Glomerular visceral epithelial cell (primary cell): ENCODE data around the gene SLC66A2.

Experiments used
- DNase-seq: peaks from one replicate; pipeline ENCODE4 v3.0.0-alpha.2; 2016; ENCODE audit errors: extremely low spot score

SLC66A2 gene

DNA sequence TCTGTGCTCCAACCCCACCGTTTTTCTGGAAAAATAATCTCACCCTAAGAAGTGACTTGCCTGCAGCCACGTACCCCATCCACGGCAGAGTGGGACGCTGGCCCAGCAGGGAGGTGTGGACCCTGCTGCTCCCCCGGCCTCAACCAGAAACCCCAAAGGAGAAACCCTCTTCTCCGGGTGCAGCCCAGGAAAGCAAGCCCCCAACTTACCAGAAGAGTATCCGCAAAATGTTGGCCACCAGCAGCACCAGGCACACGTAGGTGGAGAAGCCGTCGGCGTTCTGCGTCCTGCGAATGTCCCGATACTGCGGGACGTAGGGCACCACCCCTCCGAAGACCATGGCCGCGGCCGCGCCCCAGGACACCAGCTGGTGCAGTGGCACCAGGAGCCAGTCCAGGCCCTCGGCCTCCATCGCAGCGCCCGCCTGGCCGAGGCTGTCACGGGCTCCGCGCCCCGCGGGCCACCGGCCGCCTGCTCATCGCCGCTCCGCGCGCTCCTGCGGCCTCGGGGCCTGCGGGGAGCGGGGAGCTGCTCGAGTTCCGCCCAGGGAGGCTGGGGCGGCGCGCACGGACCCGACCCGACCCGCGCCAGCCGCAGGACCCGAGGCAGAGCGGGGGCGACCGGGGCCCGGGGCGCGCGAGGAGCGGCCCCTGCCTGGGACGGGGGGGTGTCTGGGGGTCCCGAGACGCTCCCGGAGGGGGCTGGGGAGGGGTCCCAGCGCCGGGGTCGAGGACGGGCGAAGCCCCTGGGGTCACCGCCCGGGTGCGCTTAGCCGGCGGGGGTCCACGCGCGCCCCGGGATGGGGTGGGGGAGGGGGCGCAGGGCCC, 725 bp downstream of the SLC66A2 start:
- peak; percentile 30 for DNase-seq

DNA sequence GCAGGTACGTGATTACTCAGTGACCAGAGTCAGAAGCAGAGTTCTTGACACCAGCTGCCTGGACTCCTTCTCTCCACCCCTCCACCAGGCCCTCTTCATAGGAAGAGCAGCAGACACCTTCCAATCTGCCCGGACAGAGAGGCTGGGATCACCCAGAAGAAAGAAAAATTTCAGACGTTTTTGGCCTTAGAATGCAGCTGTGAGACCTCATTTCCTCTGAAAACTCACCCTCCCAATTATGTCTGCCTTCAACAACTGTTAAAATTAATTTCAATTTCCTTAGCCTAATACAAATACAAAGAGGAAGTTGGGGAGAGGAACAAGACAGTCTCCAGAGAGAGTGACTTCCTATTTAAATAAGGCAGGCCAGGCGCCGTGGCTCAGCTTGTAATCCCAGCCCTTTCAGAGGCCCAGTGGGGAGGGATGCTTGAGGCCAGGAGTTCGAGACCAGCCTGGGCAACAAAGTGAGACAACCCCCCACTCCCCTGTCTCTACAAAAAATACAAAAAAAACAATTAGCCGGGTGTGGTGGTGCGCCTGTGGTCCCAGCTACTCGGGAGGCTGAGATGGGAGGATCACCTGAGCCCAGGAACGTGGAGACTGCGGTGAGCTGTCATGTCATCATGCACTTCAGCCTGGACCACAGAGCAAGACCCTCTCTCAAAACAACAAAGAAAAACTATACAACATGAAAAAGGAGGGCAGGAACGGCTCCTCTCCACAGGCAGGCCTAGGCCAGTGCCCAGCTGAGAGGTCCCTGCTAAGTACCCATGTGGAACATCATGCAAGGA, 1.6 kb downstream of the SLC66A2 start:
- no peak for DNase-seq

- DNase-seq: no peak
Observed at GRCh38 chr18:79948719-79949411, 2.6 kb downstream of the SLC66A2 start.

- no peak for DNase-seq
Observed at GRCh38 chr18:79947881-79948610, 3.4 kb downstream of the SLC66A2 start.

DNA sequence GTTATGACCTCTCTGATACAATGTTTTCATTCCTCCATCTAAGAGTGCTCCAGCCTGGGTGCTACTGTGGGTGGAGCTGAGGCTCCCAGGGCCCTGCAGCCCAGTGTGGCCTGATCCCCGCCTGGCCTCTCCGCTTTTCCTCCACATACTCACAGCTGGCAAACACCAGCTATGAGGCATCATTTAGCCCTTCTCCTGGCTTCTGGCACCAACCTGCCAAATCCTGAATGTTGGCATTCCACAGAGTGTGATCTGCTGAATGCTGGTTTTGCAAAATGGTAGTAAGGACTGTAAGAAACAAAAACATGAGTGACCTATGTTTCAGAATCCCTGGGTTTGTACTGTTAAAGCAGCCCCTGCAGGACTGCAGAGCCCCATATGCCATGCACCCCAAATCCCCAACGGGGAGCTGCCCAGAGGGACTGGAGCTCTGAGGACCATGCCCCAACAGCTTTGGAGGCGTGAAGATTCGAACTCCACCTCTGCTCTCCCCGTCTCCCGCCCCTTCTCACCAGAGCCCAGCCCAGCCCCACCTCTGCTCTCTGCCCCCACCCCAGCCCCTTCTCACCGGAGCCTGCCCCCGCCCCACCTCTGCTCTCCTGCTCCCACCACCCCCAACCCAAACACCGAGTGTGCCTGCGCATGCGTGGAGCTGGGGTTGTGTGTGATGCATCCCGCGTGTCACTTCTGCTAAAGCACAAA, 4.2 kb downstream of the SLC66A2 start:
- no peak for DNase-seq

DNA sequence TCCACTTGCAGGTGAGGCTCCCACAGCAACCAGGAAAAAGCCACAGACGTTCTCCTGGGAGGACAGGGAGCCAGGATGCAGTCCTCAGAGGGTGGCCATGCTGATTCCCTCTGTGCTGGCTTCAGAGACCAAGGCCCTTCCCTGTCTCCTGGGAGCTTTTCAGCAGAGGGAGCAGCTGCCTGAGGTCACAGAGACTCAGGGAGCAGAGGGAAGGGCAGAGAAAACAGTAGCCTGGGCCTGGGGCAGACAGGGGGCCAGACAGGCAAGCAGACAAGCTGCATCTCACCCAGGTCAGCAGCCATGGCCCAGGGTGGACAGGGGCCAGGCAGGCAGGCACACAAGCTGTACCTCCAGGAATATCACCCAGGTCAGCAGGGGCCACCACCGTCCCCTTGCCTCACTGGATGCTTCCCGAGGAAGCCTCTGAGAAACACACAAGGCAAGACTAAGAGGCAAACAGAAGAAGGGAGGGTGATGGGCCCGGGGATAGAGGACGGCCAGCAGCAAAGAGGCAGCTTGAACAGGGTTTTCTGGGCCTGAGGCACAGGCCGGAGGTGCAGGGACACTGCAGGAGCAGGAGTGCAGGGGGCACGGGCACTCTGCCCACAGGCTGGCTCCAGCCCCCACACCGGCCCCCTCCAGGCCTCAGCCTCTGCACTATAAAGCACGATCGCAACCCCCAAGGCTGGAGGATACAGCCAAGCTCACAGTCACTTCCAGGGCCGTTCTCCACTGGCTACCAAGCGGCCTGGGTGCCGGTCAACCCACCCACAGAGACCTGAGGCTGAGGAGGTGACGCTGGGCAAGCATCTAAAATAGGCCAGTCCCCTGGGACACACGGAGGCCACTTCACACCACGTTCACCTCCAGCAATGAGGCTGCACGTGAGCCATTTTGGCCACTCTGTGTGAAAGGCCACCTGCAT, 6.1 kb downstream of the SLC66A2 start:
- DNase-seq: no peak

DNA sequence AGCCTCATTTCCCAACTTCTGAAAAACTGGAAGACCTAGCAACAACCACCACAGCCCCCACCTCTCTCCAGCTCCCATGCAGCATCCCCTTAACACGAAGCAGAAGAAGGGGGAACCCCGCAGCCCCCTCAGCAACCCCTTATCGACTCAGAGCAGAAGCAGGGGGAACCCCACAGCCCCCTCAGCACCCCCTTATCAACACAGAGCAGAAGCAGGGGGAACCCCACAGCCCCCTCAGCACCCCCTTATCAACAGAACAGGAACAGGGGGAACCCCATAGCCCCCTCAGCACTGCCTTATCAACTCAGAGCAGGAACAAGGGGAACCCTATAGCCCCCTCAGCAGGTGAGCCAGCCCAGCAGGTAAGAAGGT, 6.7 kb downstream of the SLC66A2 start:
- DNase-seq: no peak

DNA sequence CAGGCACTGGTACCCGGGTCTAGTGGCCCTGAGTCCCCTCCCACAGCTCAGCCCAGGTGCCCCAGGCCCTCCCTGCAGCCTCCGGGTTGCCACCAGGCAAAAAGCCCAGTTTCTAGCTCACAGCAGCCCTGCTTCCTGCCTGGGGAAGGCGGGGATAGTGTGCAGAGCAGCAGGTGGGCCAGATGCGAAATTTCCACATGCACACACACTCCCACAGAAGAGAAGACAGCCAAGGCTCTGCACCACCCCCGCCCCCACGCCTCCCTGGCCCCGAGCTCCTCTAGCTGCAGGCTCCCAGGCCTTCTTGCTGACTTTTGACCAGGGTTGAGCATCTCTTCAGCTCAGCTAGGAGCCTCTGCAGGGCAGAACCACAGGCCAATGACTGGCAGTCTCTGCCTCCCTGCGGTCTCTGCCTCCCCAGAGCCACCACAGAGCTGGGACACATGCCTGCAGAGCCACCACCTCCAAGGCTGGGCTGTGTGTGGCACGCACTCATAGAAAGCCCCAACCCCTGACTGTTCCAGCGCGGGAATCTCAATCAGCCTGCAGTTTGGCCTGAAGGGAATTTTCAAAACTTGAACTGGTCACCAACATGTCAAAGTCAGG, 7.2 kb downstream of the SLC66A2 start:
- DNase-seq: no peak

- no peak for DNase-seq
Observed at GRCh38 chr18:79943608-79944125, 7.8 kb downstream of the SLC66A2 start.

- no peak for DNase-seq
Observed at GRCh38 chr18:79942786-79943607, 8.5 kb downstream of the SLC66A2 start.

DNA sequence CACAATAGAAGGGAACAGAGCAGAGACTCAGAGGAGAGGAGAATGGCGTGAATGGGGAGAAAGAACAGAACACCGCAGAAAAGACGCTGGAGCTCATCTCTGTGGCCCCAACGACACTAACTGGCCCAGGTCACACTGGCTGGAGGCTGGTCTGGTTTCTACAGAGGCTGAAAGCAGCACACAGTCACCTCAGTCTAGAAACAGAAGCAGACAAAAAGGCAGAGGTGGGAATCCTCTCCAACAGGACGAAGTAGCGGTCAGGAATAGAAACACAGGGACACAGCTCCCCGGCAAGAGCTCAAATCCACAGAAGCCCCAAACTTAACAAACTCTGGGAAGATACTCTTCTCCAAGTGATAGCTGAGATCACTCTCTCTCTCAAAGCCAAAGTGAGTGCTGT, 9.2 kb downstream of the SLC66A2 start:
- DNase-seq: no peak

DNA sequence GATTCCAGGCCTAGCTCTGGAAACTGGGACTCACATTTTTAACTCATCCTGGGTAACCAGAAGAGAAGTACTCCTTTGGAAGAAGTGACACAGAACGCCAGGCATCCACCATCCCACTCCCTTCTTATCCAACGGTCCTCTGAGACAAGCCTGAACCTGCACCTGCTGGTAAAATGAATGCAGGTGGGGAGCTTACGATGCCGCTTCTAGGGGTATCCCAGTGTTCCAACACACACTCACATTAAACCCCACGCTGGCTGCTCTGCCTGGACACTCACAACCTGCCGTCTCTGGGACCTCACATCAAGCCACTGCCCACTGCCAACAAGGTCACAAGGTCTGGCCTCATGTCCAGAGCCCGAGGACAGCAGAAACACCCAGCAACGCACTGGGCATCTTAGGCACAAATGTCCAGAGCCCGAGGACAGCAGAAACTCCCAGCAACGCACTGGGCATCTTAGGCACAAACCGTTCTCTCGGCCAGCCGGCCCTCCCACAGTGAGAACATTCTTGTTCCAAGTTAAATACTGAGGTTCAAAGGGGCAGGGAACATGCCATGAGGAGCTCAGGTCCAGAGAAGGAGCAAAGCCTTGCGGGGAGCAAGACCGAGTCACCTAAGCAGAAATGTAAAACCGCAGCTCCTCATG, 9.9 kb downstream of the SLC66A2 start:
- DNase-seq: no peak

GRCh38 chr18:79940814-79941472, 10.5 kb downstream of the SLC66A2 start:
- DNase-seq: no peak

- DNase-seq: no peak
Observed at GRCh38 chr18:79940126-79940813, 11.2 kb downstream of the SLC66A2 start.

DNA sequence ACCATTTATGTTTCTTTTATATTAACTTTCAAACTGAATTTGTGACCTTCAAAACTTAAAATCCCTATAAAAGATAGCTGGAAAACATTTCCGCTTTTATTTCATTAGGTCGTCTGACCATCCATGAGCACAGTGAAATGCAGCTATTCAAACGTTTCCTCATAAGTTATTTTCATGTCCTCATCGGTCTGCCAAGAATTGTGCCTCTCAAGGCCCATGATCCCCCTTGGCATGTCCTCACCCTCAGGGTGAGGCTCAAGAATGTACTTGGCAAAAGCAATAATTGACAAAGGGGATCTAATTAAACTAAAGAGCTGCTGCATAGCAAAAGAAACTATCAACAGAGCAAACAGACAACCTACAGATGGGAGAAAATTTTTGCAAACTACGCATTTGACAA, 12.4 kb downstream of the SLC66A2 start:
- no peak for DNase-seq

- DNase-seq: no peak
Observed at GRCh38 chr18:79938196-79938595, 13.3 kb downstream of the SLC66A2 start.
